AG04449 (cell line): ENCODE results near the gene ZGLP1.

Experiments used
- CTCF ChIA-PET: fragments of 350-600 bp; formaldehyde crosslinking; extraction: SDS; loops from one replicate; lab custom pipeline; 2021; ENCODE audit warnings: antibody characterized with exemption; lab: Yijun Ruan, JAX
- POLR2A ChIA-PET: fragments of 400-600, 350-600 bp; formaldehyde crosslinking; extraction: SDS; loops from one replicate; lab custom pipeline; 2020; ENCODE audit warnings: antibody characterized with exemption, inconsistent platforms; lab: Yijun Ruan, JAX
- DNase-seq: peaks from one replicate; pipeline ENCODE4 v3.0.0-alpha.2; 2010; ENCODE audit warnings: low read depth, low spot score
- H3K4me3 ChIP-seq: 2 replicates; pipeline ENCODE4 v1.5.1; 2011; ENCODE audit warnings: low read depth, mild to moderate bottlenecking, control low read depth, low read length
- TF ChIP-seq, protein P1 (sequence below): IDR thresholded peaks from one replicate; pipeline ENCODE4 v1.5.1; 2011; ENCODE audit warnings: mild to moderate bottlenecking, moderate library complexity, low read length, control low read depth, inconsistent platforms; ENCODE audit not compliant: insufficient read depth; ENCODE audit errors: missing control alignments

ZGLP1 gene

GRCh38 chr19:10289836-10290356 lies 19.7 kb downstream of the ZGLP1 start, which contains the start of gene ICAM5:
Gene ICAM5, plus strand, starts transcription at chr19:10289952. Its CDS starts 92 bp downstream, at chr19:10290044.
- TF ChIP-seq, protein P1, sequence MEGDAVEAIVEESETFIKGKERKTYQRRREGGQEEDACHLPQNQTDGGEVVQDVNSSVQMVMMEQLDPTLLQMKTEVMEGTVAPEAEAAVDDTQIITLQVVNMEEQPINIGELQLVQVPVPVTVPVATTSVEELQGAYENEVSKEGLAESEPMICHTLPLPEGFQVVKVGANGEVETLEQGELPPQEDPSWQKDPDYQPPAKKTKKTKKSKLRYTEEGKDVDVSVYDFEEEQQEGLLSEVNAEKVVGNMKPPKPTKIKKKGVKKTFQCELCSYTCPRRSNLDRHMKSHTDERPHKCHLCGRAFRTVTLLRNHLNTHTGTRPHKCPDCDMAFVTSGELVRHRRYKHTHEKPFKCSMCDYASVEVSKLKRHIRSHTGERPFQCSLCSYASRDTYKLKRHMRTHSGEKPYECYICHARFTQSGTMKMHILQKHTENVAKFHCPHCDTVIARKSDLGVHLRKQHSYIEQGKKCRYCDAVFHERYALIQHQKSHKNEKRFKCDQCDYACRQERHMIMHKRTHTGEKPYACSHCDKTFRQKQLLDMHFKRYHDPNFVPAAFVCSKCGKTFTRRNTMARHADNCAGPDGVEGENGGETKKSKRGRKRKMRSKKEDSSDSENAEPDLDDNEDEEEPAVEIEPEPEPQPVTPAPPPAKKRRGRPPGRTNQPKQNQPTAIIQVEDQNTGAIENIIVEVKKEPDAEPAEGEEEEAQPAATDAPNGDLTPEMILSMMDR = no peak
- CTCF ChIA-PET = interaction anchor here (0.6 to 2.4 kb wide), 8 partner anchors 10 to 134 kb away, joined by 3 to 22 read pairs (median 5); partner anchors contain the start of gene ICAM1
- POLR2A ChIA-PET = interaction anchor here (0.5 to 2.3 kb wide), 9 partner anchors 8 to 123 kb away, joined by 3 to 15 read pairs (median 4); partner anchors contain the start of gene RAVER1
- peak within 1 kb of the TSS; percentile 60 for H3K4me3 ChIP-seq
- no peak for DNase-seq

DNA sequence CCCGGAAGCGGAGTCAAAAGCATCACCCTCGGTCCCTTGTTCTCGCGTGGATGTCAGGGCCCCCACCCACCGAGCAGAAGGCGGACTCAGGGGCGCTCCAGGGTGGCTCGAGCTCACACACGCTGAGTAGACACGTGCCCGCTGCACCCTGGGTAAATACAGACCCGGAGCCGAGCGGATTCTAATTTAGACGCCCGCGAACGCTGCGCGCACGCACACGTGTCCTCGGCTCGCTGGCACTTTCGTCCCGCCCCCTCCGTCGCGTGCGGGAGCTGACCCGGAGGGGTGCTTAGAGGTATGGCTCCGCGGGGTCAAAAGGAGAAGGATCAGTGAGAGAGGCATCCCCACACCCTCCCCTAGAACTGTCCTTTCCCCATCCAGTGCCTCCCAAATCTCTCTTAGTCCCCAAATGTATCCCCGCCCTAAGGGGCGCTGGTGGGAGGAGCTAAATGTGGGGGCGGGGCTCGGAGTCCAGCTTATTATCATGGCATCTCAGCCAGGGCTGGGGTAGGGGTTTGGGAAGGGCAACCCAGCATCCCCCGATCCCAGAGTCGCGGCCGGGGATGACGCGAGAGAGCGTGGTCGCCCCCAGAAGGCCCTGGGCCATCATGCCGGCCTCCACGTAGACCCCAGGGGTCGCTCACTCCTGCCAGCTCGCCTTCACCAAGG lies 20.3 kb downstream of the ZGLP1 start:
- ChIA-PET CTCF (interaction anchor here (0.6 to 2.4 kb wide), 9 partner anchors 9 to 134 kb away, joined by 3 to 22 read pairs (median 4); partner anchors contain the start of gene ICAM1), POLR2A (interaction anchor here (0.5 to 2.3 kb wide), 14 partner anchors 9 to 124 kb away, joined by 3 to 15 read pairs (median 4); partner anchors contain the start of genes ICAM1 and RAVER1)
- H3K4me3 ChIP-seq = peak overlapping the region; percentile 60
- no peak for DNase-seq
- TF ChIP-seq, protein P1 = no peak

DNA sequence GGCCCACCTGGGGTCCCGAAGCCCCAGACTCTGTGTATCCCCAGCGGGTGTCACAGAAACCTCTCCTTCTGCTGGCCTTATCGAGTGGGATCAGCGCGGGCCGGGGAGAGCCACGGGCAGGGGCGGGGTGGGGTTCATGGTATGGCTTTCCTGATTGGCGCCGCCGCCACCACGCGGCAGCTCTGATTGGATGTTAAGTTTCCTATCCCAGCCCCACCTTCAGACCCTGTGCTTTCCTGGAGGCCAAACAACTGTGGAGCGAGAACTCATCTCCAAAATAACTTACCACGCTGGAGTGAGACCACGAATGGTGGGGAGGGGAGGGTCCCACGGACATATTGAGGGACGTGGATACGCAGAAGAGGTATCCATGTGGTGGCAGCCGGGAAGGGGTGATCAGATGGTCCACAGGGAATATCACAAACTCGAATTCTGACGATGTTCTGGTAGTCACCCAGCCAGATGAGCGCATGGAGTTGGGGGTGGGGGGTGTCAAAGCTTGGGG lies 20.9 kb downstream of the ZGLP1 start:
- TF ChIP-seq, protein P1 = no peak
- ChIA-PET CTCF (interaction anchor here (1.0 to 2.4 kb wide), 9 partner anchors 9 to 358 kb away, joined by 3 to 22 read pairs (median 4); partner anchors contain the start of gene ICAM1), POLR2A (interaction anchor here (0.7 to 2.3 kb wide), 10 partner anchors 12 to 45 kb away, joined by 3 to 15 read pairs (median 4); partner anchors contain the start of genes ICAM1 and RAVER1)
- H3K4me3 ChIP-seq = peak overlapping the region; percentile 60
- DNase-seq = no peak

DNA sequence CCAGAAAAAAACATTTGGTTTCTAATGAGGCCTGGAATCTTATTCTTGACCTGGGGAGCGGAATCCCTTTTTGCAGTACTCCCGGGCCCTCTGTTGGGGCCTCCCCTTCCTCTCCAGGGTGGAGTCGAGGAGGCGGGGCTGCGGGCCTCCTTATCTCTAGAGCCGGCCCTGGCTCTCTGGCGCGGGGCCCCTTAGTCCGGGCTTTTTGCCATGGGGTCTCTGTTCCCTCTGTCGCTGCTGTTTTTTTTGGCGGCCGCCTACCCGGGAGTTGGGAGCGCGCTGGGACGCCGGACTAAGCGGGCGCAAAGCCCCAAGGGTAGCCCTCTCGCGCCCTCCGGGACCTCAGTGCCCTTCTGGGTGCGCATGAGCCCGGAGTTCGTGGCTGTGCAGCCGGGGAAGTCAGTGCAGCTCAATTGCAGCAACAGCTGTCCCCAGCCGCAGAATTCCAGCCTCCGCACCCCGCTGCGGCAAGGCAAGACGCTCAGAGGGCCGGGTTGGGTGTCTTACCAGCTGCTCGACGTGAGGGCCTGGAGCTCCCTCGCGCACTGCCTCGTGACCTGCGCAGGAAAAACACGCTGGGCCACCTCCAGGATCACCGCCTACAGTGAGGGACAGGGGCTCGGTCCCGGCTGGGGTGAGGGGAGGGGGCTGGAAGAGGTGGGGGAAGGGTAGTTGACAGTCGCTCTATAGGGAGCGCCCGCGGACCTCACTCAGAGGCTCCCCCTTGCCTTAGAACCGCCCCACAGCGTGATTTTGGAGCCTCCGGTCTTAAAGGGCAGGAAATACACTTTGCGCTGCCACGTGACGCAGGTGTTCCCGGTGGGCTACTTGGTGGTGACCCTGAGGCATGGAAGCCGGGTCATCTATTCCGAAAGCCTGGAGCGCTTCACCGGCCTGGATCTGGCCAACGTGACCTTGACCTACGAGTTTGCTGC lies 22.5 kb downstream of the ZGLP1 start, which contains the start of gene ICAM4:
Gene ICAM4 (plus strand): TSS at position 153 of the 935 bp plus-strand sequence. CDS start 58 bp downstream, at position 211.
- CTCF ChIA-PET = interaction anchor here (0.8 to 2.9 kb wide), 7 partner anchors 9 to 356 kb away, joined by 3 to 6 read pairs (median 4); partner anchors contain the start of gene ICAM1
- DNase-seq = no peak
- POLR2A ChIA-PET = no interaction called here
- no peak within 1 kb of the TSS for H3K4me3 ChIP-seq
- TF ChIP-seq, protein P1 = no peak

DNA sequence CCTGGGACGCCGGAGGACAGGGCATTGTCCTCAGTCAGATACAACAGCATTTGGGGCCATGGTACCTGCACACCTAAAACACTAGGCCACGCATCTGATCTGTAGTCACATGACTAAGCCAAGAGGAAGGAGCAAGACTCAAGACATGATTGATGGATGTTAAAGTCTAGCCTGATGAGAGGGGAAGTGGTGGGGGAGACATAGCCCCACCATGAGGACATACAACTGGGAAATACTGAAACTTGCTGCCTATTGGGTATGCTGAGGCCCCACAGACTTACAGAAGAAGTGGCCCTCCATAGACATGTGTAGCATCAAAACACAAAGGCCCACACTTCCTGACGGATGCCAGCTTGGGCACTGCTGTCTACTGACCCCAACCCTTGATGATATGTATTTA lies 24.2 kb downstream of the ZGLP1 start:
- ChIA-PET POLR2A (interaction anchor here (1.6 kb wide), 1 partner anchor 48 kb away, joined by 4 read pairs; the partner anchor contains the start of gene RAVER1), CTCF (interaction anchor here (0.6 to 2.9 kb wide), 7 partner anchors 14 to 355 kb away, joined by 3 to 6 read pairs (median 4); partner anchors contain the start of genes ICAM1 and TYK2)
- H3K4me3 ChIP-seq = no peak overlapping the region
- TF ChIP-seq, protein P1 = no peak
- no peak for DNase-seq
